NCI-H146 treated with DMSO at 0.1 percent for 48 hours (cell line): Measurements from ENCODE around the gene IFRD1.

ENCODE experiments used
- DNase-seq: peaks from one replicate; lab custom pipeline; 2025; ENCODE audit not compliant: unreplicated experiment; lab: John Stamatoyannopoulos, UW

The IFRD1 gene

GRCh38 chr7:112484671-112485167, 34.5 kb downstream of the IFRD1 start:
- DNase-seq: no peak

DNA sequence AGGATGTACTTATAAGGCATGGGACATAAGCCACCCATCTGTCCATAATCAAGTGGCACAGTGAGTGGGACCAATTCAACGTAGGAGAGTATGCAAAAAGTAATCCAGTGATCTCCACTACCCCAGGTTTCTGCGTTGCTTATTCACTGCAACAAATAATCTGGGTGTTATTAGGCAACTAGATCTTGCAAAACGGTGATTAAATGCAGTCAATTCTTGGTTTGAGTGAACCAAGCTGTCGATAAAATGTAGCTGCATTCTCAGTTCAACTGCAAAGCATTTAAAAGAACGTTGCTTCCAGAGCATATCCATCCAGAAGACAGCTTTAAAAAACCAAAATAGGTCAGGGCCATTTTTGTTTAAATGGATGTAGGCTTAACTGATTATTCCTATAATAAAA, 35.5 kb downstream of the IFRD1 start:
- DNase-seq: no peak

DNA sequence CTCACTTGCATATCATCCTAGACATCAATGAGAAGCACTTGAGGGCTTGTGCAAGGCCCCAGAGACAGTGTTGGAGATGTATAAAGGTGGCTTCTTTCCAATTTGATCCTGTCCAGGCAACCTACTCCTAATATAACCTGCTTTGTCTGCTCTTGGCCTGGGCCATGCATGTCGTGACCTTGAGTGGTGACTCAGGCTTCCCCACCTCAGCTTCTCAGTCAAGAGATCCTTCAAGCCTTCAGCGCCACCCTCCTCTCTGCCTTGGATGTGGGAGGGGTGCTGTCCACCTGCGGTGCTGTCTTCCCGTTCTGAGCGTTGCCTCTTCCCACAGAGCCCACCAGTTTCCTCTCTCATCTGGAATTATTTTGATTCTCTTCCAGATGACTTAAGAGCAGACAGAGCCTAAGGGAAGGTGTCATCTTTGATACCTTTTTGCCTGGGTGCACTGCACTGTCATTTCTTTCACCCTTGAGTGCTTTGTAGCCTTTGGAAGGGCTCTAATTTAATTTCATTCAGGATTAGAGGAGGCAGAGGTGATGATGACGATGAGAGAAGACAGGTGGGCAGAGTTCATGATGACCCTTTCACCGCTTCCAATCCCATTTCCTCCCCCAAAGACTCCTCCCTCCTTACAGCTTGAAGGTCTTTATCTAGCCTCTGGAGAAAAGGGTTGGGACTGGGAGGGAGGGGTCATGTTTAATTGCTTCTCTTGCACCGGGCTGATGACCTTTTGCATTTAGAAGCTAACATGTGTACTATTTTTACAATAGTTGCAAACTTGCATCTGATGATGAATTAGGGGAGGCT, 37.4 kb downstream of the IFRD1 start:
- no peak for DNase-seq

- no peak for DNase-seq
These were observed 37.9 kb downstream of the IFRD1 start for GRCh38 chr7:112488264-112488552.

DNA sequence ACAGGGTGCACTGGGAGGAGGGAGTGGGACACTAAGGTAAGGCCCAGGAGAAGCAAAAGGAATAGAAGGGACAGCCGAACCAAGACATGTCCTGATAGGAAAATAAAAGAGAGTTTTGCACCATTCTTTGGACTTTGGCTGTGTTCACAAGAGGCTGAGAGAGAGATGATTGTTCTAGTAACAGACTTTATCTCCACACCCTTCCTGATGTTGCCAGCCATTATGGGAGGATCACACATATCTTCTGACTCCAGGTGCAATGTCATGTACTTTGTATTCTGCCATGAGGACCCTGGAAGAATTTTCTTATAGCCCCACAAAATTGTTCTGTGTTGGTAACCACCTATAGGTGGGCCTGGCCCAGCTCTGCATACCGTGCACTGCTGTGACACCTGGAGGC, 41.9 kb downstream of the IFRD1 start:
- no peak for DNase-seq

DNA sequence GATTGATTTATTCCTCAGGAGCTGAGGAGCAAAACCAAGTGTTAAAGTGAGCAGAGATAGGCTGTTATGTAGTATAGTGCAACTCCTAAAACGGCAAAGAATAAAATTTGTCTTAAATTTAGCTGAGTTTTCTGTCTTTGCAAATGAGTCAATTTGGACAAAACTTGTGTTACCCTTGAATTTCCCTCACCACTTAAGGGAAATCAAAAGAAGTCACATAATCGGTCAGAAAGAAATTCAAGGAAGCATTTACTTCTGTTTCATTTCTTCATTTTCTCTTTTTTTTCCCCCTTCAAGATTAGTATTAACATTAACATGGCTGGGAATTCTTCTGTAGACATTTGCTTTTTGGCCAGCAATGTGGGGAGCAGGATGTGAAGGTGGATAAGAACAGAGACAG, 44.4 kb downstream of the IFRD1 start:
- DNase-seq: no peak

- no peak for DNase-seq
These were observed 45.0 kb downstream of the IFRD1 start for GRCh38 chr7:112495156-112495788.

- DNase-seq: peak; percentile 41
These were observed 45.7 kb downstream of the IFRD1 start for GRCh38 chr7:112495810-112496462.

GRCh38 chr7:112497481-112497880, 47.2 kb downstream of the IFRD1 start:
- no peak for DNase-seq

- DNase-seq: no peak
These were observed 50.4 kb downstream of the IFRD1 start for GRCh38 chr7:112500619-112501018.

DNA sequence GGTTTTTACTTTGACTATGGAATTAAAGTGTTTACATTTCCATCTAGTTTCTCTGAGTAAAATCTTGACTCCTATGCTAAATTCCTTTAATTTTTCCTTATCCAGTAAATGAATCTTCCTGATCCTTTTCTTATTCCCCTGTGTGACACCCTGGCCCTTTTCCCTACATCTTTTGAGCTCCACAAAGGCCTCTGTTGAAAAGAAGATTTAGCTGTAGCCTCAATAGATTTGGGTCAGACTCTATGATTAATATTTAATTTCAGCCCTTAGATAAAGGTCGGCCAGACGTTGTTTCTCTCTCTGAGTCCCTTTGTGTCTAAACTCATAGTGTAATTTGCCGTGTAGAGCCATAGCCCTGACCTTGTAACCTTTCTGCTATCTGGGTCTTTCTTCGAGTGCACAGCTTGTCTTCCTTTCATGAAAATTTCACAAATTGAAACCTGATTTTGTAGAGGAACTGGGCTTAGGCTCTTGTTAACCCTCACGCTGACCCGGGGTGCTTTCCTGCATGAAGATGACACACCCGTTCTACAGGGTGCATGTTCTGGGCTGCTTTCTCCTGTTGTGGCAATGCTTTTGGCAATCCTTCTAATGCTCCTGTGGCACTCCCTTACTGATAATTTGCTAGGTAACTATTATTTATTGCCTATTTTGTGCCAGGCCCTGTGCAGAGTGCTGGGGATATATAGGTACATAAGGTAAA, 51.7 kb downstream of the IFRD1 start:
- DNase-seq: no peak

DNA sequence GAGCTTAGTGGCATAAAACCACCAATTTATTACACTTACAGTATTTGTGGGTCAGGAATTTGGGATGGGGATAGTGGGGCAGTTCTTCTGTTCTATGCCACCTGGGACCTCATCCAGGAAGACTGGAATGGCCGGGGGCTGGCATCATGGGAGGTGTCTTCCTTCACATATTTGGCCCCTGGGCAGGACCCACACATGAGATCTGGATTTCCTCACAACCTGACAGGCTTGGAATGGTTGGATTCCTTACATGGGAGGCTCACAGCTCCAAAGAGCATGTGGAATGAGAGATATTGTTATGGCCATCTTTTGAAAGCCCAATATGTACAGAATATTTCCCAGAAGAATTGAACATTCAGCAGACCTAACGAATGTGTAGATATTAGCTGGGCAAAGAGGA, 52.4 kb downstream of the IFRD1 start:
- DNase-seq: no peak

- DNase-seq: no peak
These were observed 53.2 kb downstream of the IFRD1 start for GRCh38 chr7:112503361-112503972.

- no peak for DNase-seq
These were observed 53.9 kb downstream of the IFRD1 start for GRCh38 chr7:112504093-112504695.

DNA sequence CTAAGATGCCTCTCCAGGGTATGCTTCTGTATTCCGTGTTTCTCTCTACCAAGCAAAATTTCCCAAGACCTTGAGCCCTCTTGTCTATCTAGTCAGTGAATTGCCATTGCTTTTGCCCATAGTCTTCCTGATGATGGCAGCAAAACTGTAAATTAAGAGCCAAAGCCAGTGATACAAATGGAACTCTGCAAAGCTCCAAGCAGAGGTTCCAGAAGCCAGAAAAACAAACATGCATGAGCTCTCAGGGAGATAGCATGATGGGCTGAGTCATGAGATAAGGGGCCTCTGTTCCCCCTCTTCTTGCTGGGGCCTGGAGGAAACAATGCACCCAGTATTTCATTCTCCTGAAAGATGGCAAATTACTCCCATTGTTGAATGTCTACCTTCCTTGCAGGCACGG, 55.2 kb downstream of the IFRD1 start:
- no peak for DNase-seq

DNA sequence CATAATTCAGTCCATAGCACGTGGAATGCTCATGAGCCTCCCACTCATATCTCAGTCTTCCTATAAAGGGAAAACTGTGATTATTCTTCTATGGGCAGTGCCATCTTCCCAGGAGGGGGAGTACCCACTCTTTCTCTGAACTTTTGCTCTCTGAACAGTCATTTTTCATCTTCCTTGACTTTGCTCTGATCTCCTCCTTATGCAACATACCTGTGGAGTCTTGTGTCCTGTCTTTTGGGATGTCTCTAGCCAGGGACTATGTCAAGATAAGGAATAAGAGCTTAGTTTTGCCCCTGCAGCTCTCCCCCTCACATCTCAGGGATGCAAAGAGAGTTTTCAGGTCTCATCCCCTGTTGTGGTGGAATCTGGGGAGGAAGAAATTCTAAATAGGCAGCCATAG, 58.1 kb downstream of the IFRD1 start:
- no peak for DNase-seq

DNA sequence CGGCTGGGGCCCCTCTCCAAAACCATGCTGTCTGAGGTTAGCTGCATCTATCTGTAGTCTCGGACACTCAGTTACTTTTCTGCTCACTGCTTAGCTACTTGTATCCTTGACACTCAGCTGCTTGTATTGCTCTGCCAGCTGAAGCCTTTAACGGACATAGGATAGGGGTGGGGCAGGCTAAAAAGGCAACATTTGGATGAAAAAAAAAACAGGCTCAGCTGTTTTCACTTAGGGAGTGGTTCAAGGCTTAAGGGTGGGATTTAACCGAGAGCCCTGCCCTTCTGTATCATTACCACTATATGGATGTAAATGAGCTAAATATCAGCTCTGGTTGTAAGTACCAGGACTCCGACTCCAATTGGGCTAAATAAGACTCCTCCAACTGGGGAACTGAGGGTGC, 59.1 kb downstream of the IFRD1 start:
- DNase-seq: no peak

- no peak for DNase-seq
These were observed 59.9 kb downstream of the IFRD1 start for GRCh38 chr7:112510001-112510742.

GRCh38 chr7:112510743-112511110, 60.5 kb downstream of the IFRD1 start:
- no peak for DNase-seq
